Keratinocyte (primary cell): ENCODE data around the gene QPCT. TPM values are rescaled to one million over a fixed set of nuclear protein-coding genes. Genes with fewer than 3 reads are reported as not detected.
"Not testable (repeated sequence)": the region's sequence is repeated elsewhere in the genome, so short reads cannot be mapped to it uniquely, and the experiment has no call there.

ENCODE experiments used
- DNase-seq: peaks from one replicate; pipeline ENCODE4 v3.0.0-alpha.2; 2011; ENCODE audit warnings: low read depth, missing footprints, low spot score
- FAIRE-seq: peaks from 2 replicates; lab custom pipeline; 2011; peaks lifted over from hg19 to GRCh38; lab: Jason Lieb, UNC
- H2AFZ ChIP-seq: 2 replicates; pipeline ENCODE4 v1.6.0; 2012; ENCODE audit warnings: low read length, control low read depth, inconsistent platforms; ENCODE audit not compliant: control insufficient read depth
- H3K27ac ChIP-seq: 2 replicates; pipeline ENCODE4 v1.5.1; 2011; ENCODE audit warnings: low read length; ENCODE audit not compliant: control insufficient read depth, insufficient read depth
- H3K27me3 ChIP-seq: 3 replicates; pipeline ENCODE4 v1.6.0; 2011; ENCODE audit warnings: low read length; ENCODE audit not compliant: control insufficient read depth, insufficient read depth; ENCODE audit errors: extremely low read depth
- H3K36me3 ChIP-seq, 2 experiments: 2 replicates in 1 of 2; 3 replicates in 1 of 2; pipeline ENCODE4 v1.5.1; 2011; ENCODE audit warnings: low read length in 2 of 2, mild to moderate bottlenecking in 1 of 2; ENCODE audit not compliant: control insufficient read depth in 2 of 2, insufficient read depth in 2 of 2; ENCODE audit errors: extremely low read depth in 1 of 2
- H3K4me1 ChIP-seq: 3 replicates; pipeline ENCODE4 v1.5.1; 2011; ENCODE audit warnings: low read length; ENCODE audit not compliant: control insufficient read depth, insufficient read depth; ENCODE audit errors: extremely low read depth
- H3K4me2 ChIP-seq: 3 replicates; pipeline ENCODE4 v1.6.0; 2011; ENCODE audit warnings: low read depth, low read length; ENCODE audit not compliant: control insufficient read depth, insufficient read depth; ENCODE audit errors: extremely low read depth
- H3K4me3 ChIP-seq, 3 experiments: fragments of 200-600 bp in 1 of 3; sonication (generic) in 1 of 3; 2 replicates in 2 of 3; 3 replicates in 1 of 3; pipeline ENCODE4 v1.5.1; 2011 to 2016; ENCODE audit warnings: low read length in 3 of 3, mild to moderate bottlenecking in 3 of 3, control low read depth in 2 of 3, inconsistent platforms in 1 of 3, low read depth in 1 of 3, mixed read lengths in 1 of 3, mixed run types in 1 of 3, moderate library complexity in 1 of 3; ENCODE audit not compliant: control insufficient read depth in 2 of 3, insufficient read depth in 2 of 3; ENCODE audit errors: extremely low read depth in 1 of 3
- H3K79me2 ChIP-seq: 2 replicates; pipeline ENCODE4 v1.6.0; 2012; ENCODE audit warnings: low read length; ENCODE audit not compliant: control insufficient read depth, insufficient read depth
- H3K9ac ChIP-seq: 3 replicates; pipeline ENCODE4 v1.6.0; 2011; ENCODE audit warnings: low read length; ENCODE audit not compliant: control insufficient read depth, insufficient read depth; ENCODE audit errors: extremely low read depth
- H3K9me1 ChIP-seq: 3 replicates; pipeline ENCODE4 v1.6.0; 2011; ENCODE audit warnings: low read length; ENCODE audit not compliant: control insufficient read depth, insufficient read depth; ENCODE audit errors: extremely low read depth
- H3K9me3 ChIP-seq: 2 replicates; pipeline ENCODE4 v1.5.1; 2012; ENCODE audit warnings: low read depth, low read length; ENCODE audit not compliant: control insufficient read depth
- H4K20me1 ChIP-seq: 3 replicates; pipeline ENCODE4 v1.6.0; 2011; ENCODE audit warnings: low read length; ENCODE audit not compliant: control insufficient read depth, insufficient read depth; ENCODE audit errors: extremely low read depth
- EZH2 ChIP-seq: IDR thresholded peaks from one replicate; pipeline ENCODE4 v1.6.1; 2012; ENCODE audit warnings: inconsistent platforms, mild to moderate bottlenecking, low read length, moderate library complexity
- dilution Hi-C: fragments of 300-500 bp; cut with MboI; formaldehyde crosslinking; loops from one replicate; pipeline ENCODE4 v1.7.0; 2020; ENCODE audit warnings: low sequenced_read_pairs; ENCODE audit not compliant: extremely low pct_ligation_motif_present
- polyA minus RNA-seq, 3 experiments: library from RNA; depleted of rRNA, polyadenylated mRNA; stranded (reverse); fragments of >200 nt; gene quantifications; 1 replicate in 1 of 3; 2 replicates in 1 of 3; 3 replicates in 1 of 3; pipeline ENCODE4 v1.2.3, GENCODE V29; 2011
- polyA plus RNA-seq, 5 experiments: library from polyadenylated mRNA; depleted of rRNA in 3 of 5; stranded (reverse) in 3 of 5; stranded (forward) in 1 of 5; unstranded in 1 of 5; fragments of >200 nt; gene quantifications; 1 replicate in 1 of 5; 2 replicates in 3 of 5; 3 replicates in 1 of 5; pipeline versions ENCODE4 v1.2.1 to v1.2.3, GENCODE V29; 2011 to 2012; ENCODE audit warnings: missing spikeins in 2 of 5, low read depth in 1 of 5, low replicate concordance in 1 of 5
- TF ChIP-seq, protein P1 (sequence below), 3 experiments: IDR thresholded peaks in 1 of 3; conservative IDR thresholded peaks in 1 of 3; optimal IDR thresholded peaks in 1 of 3; 2 replicates in 2 of 3; 3 replicates in 1 of 3; pipeline versions ENCODE3 to v1.5.1; 2011; ENCODE audit warnings: low read length in 3 of 3, mild to moderate bottlenecking in 3 of 3, moderate library complexity in 2 of 3, control low read depth in 1 of 3, inconsistent platforms in 1 of 3; ENCODE audit not compliant: insufficient read depth in 2 of 3; ENCODE audit errors: extremely low read depth in 1 of 3

The QPCT gene
- polyA plus RNA-seq: 11.6 to 26.2 TPM (median 11.7 TPM) in 3 replicates
- 25.3 TPM for polyA plus RNA-seq (2011; ENCODE audit: low read depth)
- polyA plus RNA-seq (2011; cell fraction: cytosol; rRNA removed): 13.9 and 25.5 TPM in 2 replicates
- polyA plus RNA-seq (2011; cell fraction: nucleus; rRNA removed): 32.5 and 33.5 TPM in 2 replicates
- polyA plus RNA-seq (2012; ENCODE audit: low replicate concordance): 8.1 and 35.4 TPM in 2 replicates
- polyA minus RNA-seq: 14.4 to 23.7 TPM (median 18.5 TPM) in 3 replicates
- polyA minus RNA-seq (2011; cell fraction: cytosol; rRNA and poly(A)+ RNA removed): 25.1 TPM
- 12.8 and 16.4 TPM in 2 replicates for polyA minus RNA-seq (2011; cell fraction: nucleus; rRNA and poly(A)+ RNA removed)

DNA sequence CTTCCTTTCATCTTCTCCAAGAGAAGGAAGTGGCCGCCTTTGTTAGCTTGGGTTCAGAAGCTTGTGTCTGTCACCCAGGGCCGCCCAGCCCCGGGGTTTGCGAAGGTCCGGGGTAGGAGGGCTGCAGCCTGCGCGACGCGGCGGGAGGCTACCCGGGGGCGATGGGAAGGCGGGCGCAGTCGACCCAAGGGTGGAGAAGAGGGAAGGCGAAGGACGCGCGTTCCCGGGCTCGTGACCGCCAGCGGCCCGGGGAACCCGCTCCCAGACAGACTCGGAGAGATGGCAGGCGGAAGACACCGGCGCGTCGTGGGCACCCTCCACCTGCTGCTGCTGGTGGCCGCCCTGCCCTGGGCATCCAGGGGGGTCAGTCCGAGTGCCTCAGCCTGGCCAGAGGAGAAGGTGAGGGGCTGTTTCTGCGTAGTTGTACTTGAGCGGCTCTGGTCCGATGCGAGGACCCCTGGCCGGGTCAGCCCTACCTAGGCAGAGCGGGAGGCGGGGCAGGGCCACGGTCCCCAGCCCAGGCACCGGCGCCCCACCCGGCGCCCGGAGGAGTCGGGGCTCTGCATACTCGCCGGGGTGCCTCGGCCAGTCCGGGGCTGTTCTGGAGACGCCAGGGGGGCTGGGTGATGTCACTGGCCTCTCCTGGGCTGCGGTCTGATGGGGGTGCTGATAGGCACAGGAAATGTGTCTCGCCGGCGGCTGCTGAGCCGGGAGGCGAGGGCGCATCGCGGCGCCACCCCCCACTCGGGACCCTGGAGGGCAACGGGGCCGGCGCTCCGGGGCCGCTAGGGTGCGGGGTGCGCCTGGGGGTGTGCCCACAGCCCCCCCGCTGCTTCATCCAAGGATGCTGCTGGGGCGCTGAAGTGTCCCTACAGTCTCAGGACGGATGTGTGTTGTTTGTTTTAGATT lies at the start of gene QPCT:
TSS of gene QPCT (plus strand) at position 178 of the 909 bp plus-strand sequence. CDS start at position 280, 102 bp downstream.
- DNase-seq (no peak), FAIRE-seq (no peak)
- H3K79me2 ChIP-seq: no peaks in the 10 kb centered on the region
- H3K9ac ChIP-seq: peak within 1 kb of the TSS; percentile 69
- no peaks in the 10 kb centered on the region for H3K27me3 ChIP-seq
- TF ChIP-seq, protein P1, sequence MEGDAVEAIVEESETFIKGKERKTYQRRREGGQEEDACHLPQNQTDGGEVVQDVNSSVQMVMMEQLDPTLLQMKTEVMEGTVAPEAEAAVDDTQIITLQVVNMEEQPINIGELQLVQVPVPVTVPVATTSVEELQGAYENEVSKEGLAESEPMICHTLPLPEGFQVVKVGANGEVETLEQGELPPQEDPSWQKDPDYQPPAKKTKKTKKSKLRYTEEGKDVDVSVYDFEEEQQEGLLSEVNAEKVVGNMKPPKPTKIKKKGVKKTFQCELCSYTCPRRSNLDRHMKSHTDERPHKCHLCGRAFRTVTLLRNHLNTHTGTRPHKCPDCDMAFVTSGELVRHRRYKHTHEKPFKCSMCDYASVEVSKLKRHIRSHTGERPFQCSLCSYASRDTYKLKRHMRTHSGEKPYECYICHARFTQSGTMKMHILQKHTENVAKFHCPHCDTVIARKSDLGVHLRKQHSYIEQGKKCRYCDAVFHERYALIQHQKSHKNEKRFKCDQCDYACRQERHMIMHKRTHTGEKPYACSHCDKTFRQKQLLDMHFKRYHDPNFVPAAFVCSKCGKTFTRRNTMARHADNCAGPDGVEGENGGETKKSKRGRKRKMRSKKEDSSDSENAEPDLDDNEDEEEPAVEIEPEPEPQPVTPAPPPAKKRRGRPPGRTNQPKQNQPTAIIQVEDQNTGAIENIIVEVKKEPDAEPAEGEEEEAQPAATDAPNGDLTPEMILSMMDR (optimal IDR thresholded peaks at IDR 0.05 in 1 of 3, IDR thresholded peaks at IDR 0.05 in 1 of 3, conservative IDR thresholded peaks at IDR 0.05 in 1 of 3; ENCODE audit: extremely low read depth in 1 of 3, insufficient read depth in 2 of 3, low read length in 3 of 3): no peak
- TF ChIP-seq EZH2: no peak
- H3K4me1 ChIP-seq: peaks cover 12% of the 10 kb centered on the region
- H3K9me1 ChIP-seq: no peaks in the 10 kb centered on the region
- H3K27ac ChIP-seq: no peak within 1 kb of the TSS
- no peaks in the 10 kb centered on the region for H3K9me3 ChIP-seq
- no peaks in the 10 kb centered on the region for H4K20me1 ChIP-seq
- peak within 1 kb of the TSS; percentile 45 to 75 (median 67) for H3K4me3 ChIP-seq
- peak within 1 kb of the TSS; percentile 94 for H2AFZ ChIP-seq
- H3K36me3 ChIP-seq: no peaks in the 10 kb centered on the region
- H3K4me2 ChIP-seq: peak within 1 kb of the TSS; percentile 83
- dilution Hi-C loops: no loop called here

DNA sequence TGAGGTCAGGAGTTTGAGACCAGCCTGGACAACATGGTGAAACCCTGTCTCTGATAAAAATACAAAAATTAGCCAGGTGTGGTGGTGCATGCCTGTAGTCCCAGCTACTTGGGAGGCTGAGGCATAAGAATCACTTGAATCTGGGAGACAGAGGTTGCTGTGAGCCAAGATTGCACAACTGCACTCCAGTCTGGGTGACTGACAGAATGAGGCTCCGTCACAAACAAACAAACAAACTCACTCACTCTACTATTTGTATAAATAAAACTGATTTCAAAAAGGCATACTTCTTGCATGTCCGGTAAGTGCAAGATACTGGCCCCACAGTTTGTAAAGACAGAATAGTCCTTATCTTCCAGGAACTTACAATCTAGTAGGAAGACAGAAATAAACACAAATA lies 49.6 kb upstream of the QPCT start:
- dilution Hi-C loops: not testable (repeated sequence)

More for the DNA sequence above, 49.6 kb upstream of the QPCT start:
- H3K4me2 ChIP-seq, H3K27ac ChIP-seq, H3K36me3 ChIP-seq, DNase-seq, H3K9me1 ChIP-seq, H3K27me3 ChIP-seq, H4K20me1 ChIP-seq, FAIRE-seq, H3K9me3 ChIP-seq, H3K4me1 ChIP-seq, H2AFZ ChIP-seq, H3K4me3 ChIP-seq, H3K9ac ChIP-seq: not testable (repeated sequence)
- H3K79me2 ChIP-seq: peaks cover 33% of the 10 kb centered on the region
